HepG2 (cell line): ENCODE data around the gene SKP2. TPM values are rescaled to one million over a fixed set of nuclear protein-coding genes. Genes with fewer than 3 reads are reported as not detected.

Experiments used
- ATAC-seq: fragments of 200-7000 bp; cut with Tn5 transposase; 3 replicates; pipeline ENCODE4 v1.9.1; 2020; ENCODE audit warnings: mild to moderate bottlenecking, moderate library complexity
- BruUV-seq: library from RNA; stranded (reverse); fragments of 400-500 nt; replicated peaks from 2 replicates; lab custom pipeline; 2021; lab: Mats Ljungman, UMichigan
- CTCF ChIA-PET: fragments of 300-600 bp; formaldehyde crosslinking; extraction: SDS; loops from one replicate; lab custom pipeline; 2021; ENCODE audit warnings: low total read pairs, inconsistent platforms, low intra/inter-chr PET ratio; lab: Yijun Ruan, JAX
- POLR2A ChIA-PET: fragments of 350-600 bp; sonication (Branson Sonifier 250); formaldehyde crosslinking; loops from one replicate; lab custom pipeline; 2020; ENCODE audit warnings: antibody characterized with exemption, inconsistent platforms; lab: Yijun Ruan, JAX
- DNase-seq: peaks from one replicate; pipeline ENCODE4 v3.0.0-alpha.2; 2015; ENCODE audit warnings: low spot score
- FAIRE-seq: peaks from 3 replicates; lab custom pipeline; 2011; peaks lifted over from hg19 to GRCh38; lab: Jason Lieb, UNC
- H2AFZ ChIP-seq: one replicate; pipeline ENCODE4 v1.6.1; 2011; ENCODE audit warnings: low read length, inconsistent platforms
- H3K27ac ChIP-seq: fragments of 300-600 bp; 3 replicates; pipeline ENCODE4 v1.8.0; 2011; ENCODE audit warnings: mixed run types, mild to moderate bottlenecking, mixed read lengths, low read length, inconsistent platforms; ENCODE audit not compliant: insufficient read depth; ENCODE audit errors: extremely low read length
- H3K27me3 ChIP-seq, 2 experiments: fragments of 200-600 bp in 1 of 2; 2 replicates in 1 of 2; 3 replicates in 1 of 2; pipeline versions ENCODE4 v1.6.0 to v1.8.0; 2011; ENCODE audit warnings: low read length in 2 of 2, mild to moderate bottlenecking in 2 of 2, moderate library complexity in 2 of 2, inconsistent platforms in 1 of 2; ENCODE audit not compliant: insufficient read depth in 2 of 2, control insufficient read depth in 1 of 2
- H3K36me3 ChIP-seq, 2 experiments: fragments of 200-600 bp in 1 of 2; replicated peaks in 1 of 2; 2 replicates in 1 of 2; 3 replicates in 1 of 2; pipeline versions ENCODE4 v1.5.1 to v1.8.0; 2011; ENCODE audit warnings: low read length in 2 of 2, inconsistent platforms in 1 of 2; ENCODE audit not compliant: insufficient read depth in 2 of 2, control insufficient read depth in 1 of 2
- H3K4me1 ChIP-seq: 2 replicates; pipeline ENCODE4 v1.5.1; 2012; ENCODE audit warnings: low read length, inconsistent platforms; ENCODE audit not compliant: insufficient read depth
- H3K4me2 ChIP-seq: 2 replicates; pipeline ENCODE4 v1.6.0; 2011; ENCODE audit warnings: low read depth, low read length, inconsistent platforms
- H3K4me3 ChIP-seq, 3 experiments: fragments of 200-600 bp in 1 of 3; sonication (generic), shearing (Covaris generic) in 1 of 3; replicated peaks in 1 of 3; 2 replicates each; pipeline ENCODE4 v1.5.1; 2011 to 2016; ENCODE audit warnings: low read length in 3 of 3, inconsistent platforms in 2 of 3, low read depth in 2 of 3, mild to moderate bottlenecking in 2 of 3, control low read depth in 1 of 3, mixed read lengths in 1 of 3; ENCODE audit not compliant: insufficient read depth in 1 of 3
- H3K79me2 ChIP-seq: one replicate; pipeline ENCODE4 v1.6.1; 2011; ENCODE audit warnings: low read length, inconsistent platforms; ENCODE audit not compliant: insufficient read depth
- H3K9ac ChIP-seq: 2 replicates; pipeline ENCODE4 v1.6.0; 2011; ENCODE audit warnings: mild to moderate bottlenecking, low read depth, low read length, inconsistent platforms; ENCODE audit not compliant: insufficient read depth
- H3K9me3 ChIP-seq: 2 replicates; pipeline ENCODE4 v1.5.1; 2012; ENCODE audit warnings: mild to moderate bottlenecking, low read length
- H4K20me1 ChIP-seq: 2 replicates; pipeline ENCODE4 v1.6.0; 2011; ENCODE audit warnings: inconsistent platforms, mild to moderate bottlenecking, low read length, moderate library complexity; ENCODE audit not compliant: insufficient read depth
- AKAP8 ChIP-seq: sonication (generic); formaldehyde crosslinking; IDR thresholded peaks from 2 replicates; pipeline ENCODE4 v1.5.1; 2020; ENCODE audit warnings: mild to moderate bottlenecking, missing genetic modification reagents
- HOXA9 ChIP-seq: sonication (generic); formaldehyde crosslinking; IDR thresholded peaks from 2 replicates; pipeline ENCODE4 v1.8.1; 2022; ENCODE audit warnings: missing genetic modification reagents, mild to moderate bottlenecking, moderate library complexity, borderline replicate concordance
- MTF1 ChIP-seq: sonication (generic); formaldehyde crosslinking; IDR thresholded peaks from 2 replicates; pipeline ENCODE4 v1.5.0; 2020; ENCODE audit warnings: missing genetic modification reagents
- NFIB ChIP-seq: sonication (generic); formaldehyde crosslinking; IDR thresholded peaks from 2 replicates; pipeline ENCODE4 v1.9.0; 2021; ENCODE audit warnings: missing genetic modification reagents, mild to moderate bottlenecking, borderline replicate concordance
- POLR2A ChIP-seq, 2 experiments: IDR thresholded peaks; 2 replicates each; pipeline ENCODE4 v1.6.1; 2011; ENCODE audit warnings: low read depth in 2 of 2, low read length in 2 of 2, mild to moderate bottlenecking in 1 of 2, moderate library complexity in 1 of 2; ENCODE audit not compliant: insufficient read depth in 1 of 2
- ZIK1 ChIP-seq: sonication (generic); formaldehyde crosslinking; IDR thresholded peaks from 2 replicates; pipeline ENCODE4 v1.5.0; 2020; ENCODE audit warnings: mild to moderate bottlenecking, low read depth, missing genetic modification reagents, borderline replicate concordance
- ZNF552 ChIP-seq: sonication (generic); formaldehyde crosslinking; IDR thresholded peaks from 2 replicates; pipeline ENCODE4 v1.9.0; 2022; ENCODE audit warnings: missing genetic modification reagents, mild to moderate bottlenecking, borderline replicate concordance
- WGBS: methylation state at CpG from one replicate; pipeline ENCODE4 v1.1.6; 2017; ENCODE audit warnings: low lambda C conversion rate; 5-methylcytosine and 5-hydroxymethylcytosine counted together
- in situ Hi-C: cut with HindIII; loops from 2 replicates; pipeline ENCODE4 v1.10.0; 2017; ENCODE audit warnings: low pct_unique_long_range_greater_than_20kb; ENCODE audit not compliant: extremely low pct_ligation_motif_present
- intact Hi-C: fragments of 100-400 bp; cut with micrococcal nuclease; formaldehyde crosslinking; loops from one replicate; pipeline ENCODE4 v1.10.0; 2022; ENCODE audit not compliant: unreplicated experiment
- polyA plus RNA-seq, 8 experiments: library from polyadenylated mRNA; depleted of rRNA in 3 of 8; stranded (reverse) in 7 of 8; unstranded in 1 of 8; fragments of >200 nt; fragmentation: Illumina TruSeq in 4 of 8; extraction: Trizol in 4 of 8; gene quantifications; 2 replicates each; pipeline versions ENCODE4 v1.2.1 to v1.2.3, GENCODE V29; 2011 to 2016; ENCODE audit warnings: low read depth in 4 of 8, missing spikeins in 1 of 8, mixed read lengths in 1 of 8; ENCODE audit not compliant: insufficient read depth in 1 of 8
- total RNA-seq, 5 experiments: library from RNA; depleted of rRNA; stranded (reverse); fragments of >200 nt; fragmentation: Illumina TruSeq; extraction: Trizol; gene quantifications; 2 replicates each; pipeline ENCODE4 v1.2.3, GENCODE V29; 2016; ENCODE audit warnings: low read depth in 1 of 5
- TF ChIP-seq, protein P1 (sequence below): sonication (generic); formaldehyde crosslinking; IDR thresholded peaks from 2 replicates; pipeline ENCODE4 v1.4.0; 2020; ENCODE audit warnings: missing genetic modification reagents
- TF ChIP-seq, protein P2 (sequence below): IDR thresholded peaks from 2 replicates; pipeline ENCODE4 v1.6.1; 2016; ENCODE audit warnings: low read depth, borderline replicate concordance

Gene SKP2
- total and polyA plus RNA-seq, 2 of the 13 experiments (the other 11 are each of a cell fraction or from before 2014, with no cell fraction given): 29.6 to 84.1 TPM

DNA sequence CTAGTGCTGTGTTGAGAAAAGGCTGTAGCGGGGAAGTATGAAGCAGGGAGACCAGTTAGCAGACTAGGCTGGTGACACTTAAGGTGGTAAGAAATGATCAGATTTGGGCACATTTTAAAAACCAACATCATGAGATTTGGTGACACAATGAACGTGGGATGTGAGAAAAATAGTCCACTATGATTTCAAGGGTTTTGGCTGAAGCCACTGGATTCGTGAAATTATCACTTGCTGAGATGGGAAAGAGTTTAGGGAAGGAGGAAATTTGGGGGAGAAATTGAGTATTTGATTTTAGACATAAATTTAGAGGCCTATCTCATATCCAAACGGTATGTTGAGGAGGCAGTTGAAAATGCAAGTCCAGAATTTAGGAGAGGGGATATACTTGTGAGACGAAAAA is 23.1 kb downstream of the SKP2 start:
- CTCF ChIA-PET: no interaction called here
- FAIRE-seq (no peak), DNase-seq (no peak), ATAC-seq (no peak)
- Histone ChIP-seq H4K20me1 (no peaks in the 10 kb centered on the region), H3K9me3 (no peaks in the 10 kb centered on the region), H3K27me3 (no peaks in the 10 kb centered on the region), H3K4me2 (no peak overlapping the region), H3K4me1 (peaks cover 38% of the 10 kb centered on the region), H3K27ac (no peak overlapping the region)
- 96% methylated on average over 5 of the region's 5 CpGs for WGBS
- in situ Hi-C loops: no loop called here
- intact Hi-C loops: no loop called here
- POLR2A ChIA-PET: no interaction called here
- TF ChIP-seq AKAP8 (no peak), POLR2A (IDR thresholded peaks at IDR 0.05; ENCODE audit: insufficient read depth in 1 of 2, low read depth in 2 of 2, low read length in 2 of 2) (no peak), ZNF552 (no peak), HOXA9 (CRISPR knock-in tag) (no peak)
- TF ChIP-seq, protein P1, sequence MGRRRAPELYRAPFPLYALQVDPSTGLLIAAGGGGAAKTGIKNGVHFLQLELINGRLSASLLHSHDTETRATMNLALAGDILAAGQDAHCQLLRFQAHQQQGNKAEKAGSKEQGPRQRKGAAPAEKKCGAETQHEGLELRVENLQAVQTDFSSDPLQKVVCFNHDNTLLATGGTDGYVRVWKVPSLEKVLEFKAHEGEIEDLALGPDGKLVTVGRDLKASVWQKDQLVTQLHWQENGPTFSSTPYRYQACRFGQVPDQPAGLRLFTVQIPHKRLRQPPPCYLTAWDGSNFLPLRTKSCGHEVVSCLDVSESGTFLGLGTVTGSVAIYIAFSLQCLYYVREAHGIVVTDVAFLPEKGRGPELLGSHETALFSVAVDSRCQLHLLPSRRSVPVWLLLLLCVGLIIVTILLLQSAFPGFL (CRISPR knock-in tag): no peak
- TF ChIP-seq, protein P2, sequence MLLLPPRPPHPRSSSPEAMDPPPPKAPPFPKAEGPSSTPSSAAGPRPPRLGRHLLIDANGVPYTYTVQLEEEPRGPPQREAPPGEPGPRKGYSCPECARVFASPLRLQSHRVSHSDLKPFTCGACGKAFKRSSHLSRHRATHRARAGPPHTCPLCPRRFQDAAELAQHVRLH (CRISPR knock-in tag): no peak
- TF ChIP-seq, all 625 proteins: peak for 0
- no peak overlapping the region for H3K9ac ChIP-seq
- no TSS peak for BruUV-seq
- H3K79me2 ChIP-seq: no peaks in the 10 kb centered on the region
- no peak overlapping the region for H3K4me3 ChIP-seq
- no peak overlapping the region for H2AFZ ChIP-seq
- H3K36me3 ChIP-seq: peaks cover 19 to 66% of the 10 kb centered on the region in 2 experiments

DNA sequence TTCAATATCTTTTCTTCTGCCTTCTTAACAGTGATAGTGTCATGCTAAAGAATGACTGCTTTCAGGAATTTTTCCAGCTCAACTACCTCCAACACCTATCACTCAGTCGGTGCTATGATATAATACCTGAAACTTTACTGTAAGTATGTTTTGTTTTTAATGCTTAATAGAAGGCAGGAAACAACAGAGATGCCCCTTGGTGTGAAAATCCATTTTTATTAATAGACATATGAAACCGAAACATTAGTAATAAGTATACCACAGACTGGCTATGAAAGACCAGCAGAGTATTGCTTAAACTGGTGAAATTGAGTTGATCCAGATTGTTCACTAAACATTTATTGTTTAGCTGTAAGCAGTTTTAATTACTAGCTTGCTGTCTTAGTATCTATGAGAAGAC is 25.2 kb downstream of the SKP2 start:
- H3K79me2 ChIP-seq: no peaks in the 10 kb centered on the region
- POLR2A ChIA-PET: no interaction called here
- WGBS: 87% methylated on average over 2 of the region's 2 CpGs
- intact Hi-C loops: no loop called here
- DNase-seq: no peak
- H3K4me2 ChIP-seq: no peak overlapping the region
- no peak overlapping the region for H3K9ac ChIP-seq
- TF ChIP-seq ZIK1 (CRISPR knock-in tag) (no peak), NFIB (no peak), MTF1 (CRISPR knock-in tag) (no peak)
- TF ChIP-seq, all 625 proteins: peak for 0
- CTCF ChIA-PET: interaction anchor here (1.5 to 2.6 kb wide), 2 partner anchors 128 to 515 kb away, joined by 4 to 10 read pairs; no protein-coding TSS in a partner anchor
- Histone ChIP-seq H3K4me3 (no peak overlapping the region), H3K9me3 (no peaks in the 10 kb centered on the region), H4K20me1 (no peaks in the 10 kb centered on the region), H3K27ac (no peak overlapping the region), H3K27me3 (no peaks in the 10 kb centered on the region), H3K36me3 (peaks cover 11 to 46% of the 10 kb centered on the region in 2 experiments), H2AFZ (no peak overlapping the region), H3K4me1 (peaks cover 59% of the 10 kb centered on the region)
- no TSS peak for BruUV-seq
- in situ Hi-C loops: no loop called here
- FAIRE-seq (no peak), ATAC-seq (no peak)
